ENCODE data around the gene C11orf68.

C11orf68 gene

GRCh38 chr11:65967329-65967934 is 48.6 kb upstream of the C11orf68 start (continued):
- TF ChIP-seq MYNN (tag by site-specific recombination; IDR thresholded peaks at IDR 0.05; ENCODE audit: borderline replicate concordance), result no peak

- Histone ChIP-seq H3K27ac (ENCODE audit: extremely low read depth, low read depth, low read length) (no peak overlapping the region), H3K9me3 (ENCODE audit: control insufficient read depth, insufficient read depth, low read depth, low read length) (no peaks in the 10 kb centered on the region), H3K4me1 (ENCODE audit: control insufficient read depth, insufficient read depth, low read length) (no peaks in the 10 kb centered on the region), H3K36me3 (ENCODE audit: control insufficient read depth in 2 of 2, insufficient read depth in 1 of 2, low read length in 2 of 2) (peaks cover 0 to 69% of the 10 kb centered on the region in 2 experiments; a peak in 2 of 3 replicates), H3K4me3 (ENCODE audit: low read depth, low read length) (no peak overlapping the region)
- ChIA-PET CTCF (interaction anchor here (0.6 to 1.1 kb wide), 2 partner anchors 19 to 80 kb away, joined by 3 read pairs; no protein-coding TSS in a partner anchor), POLR2A (no interaction called here)
- no peak for TF ChIP-seq SCRT1 (tag by site-specific recombination; IDR thresholded peaks at IDR 0.05; ENCODE audit: borderline replicate concordance)
- TF ChIP-seq ZNF610 (tag by site-specific recombination; IDR thresholded peaks at IDR 0.05; ENCODE audit: borderline replicate concordance), result no peak
- TF ChIP-seq KLF9 (tag by site-specific recombination; IDR thresholded peaks at IDR 0.05; ENCODE audit: low read depth), result no peak
- no peak for TF ChIP-seq ZNF571 (tag by site-specific recombination; IDR thresholded peaks at IDR 0.05)
- no peak for TF ChIP-seq ZNF529 (tag by site-specific recombination; IDR thresholded peaks at IDR 0.05; ENCODE audit: insufficient replicate concordance)
- no peak for TF ChIP-seq ZNF114 (tag by site-specific recombination; IDR thresholded peaks at IDR 0.05)
- no peak for TF ChIP-seq KLF8 (tag by site-specific recombination; IDR thresholded peaks at IDR 0.05)
- TF ChIP-seq ZNF280D (tag by site-specific recombination; IDR thresholded peaks at IDR 0.05), result no peak
- no peak for TF ChIP-seq ZNF404 (tag by site-specific recombination; IDR thresholded peaks at IDR 0.05)
- no peak for TF ChIP-seq ZNF335 (tag by site-specific recombination; conservative IDR thresholded peaks at IDR 0.05)
- no peak for TF ChIP-seq KLF16 (tag by site-specific recombination; IDR thresholded peaks at IDR 0.05)
- no peak for TF ChIP-seq MYNN (tag by site-specific recombination; IDR thresholded peaks at IDR 0.05; ENCODE audit: borderline replicate concordance)
- no peak for TF ChIP-seq ZNF274 (IDR thresholded peaks at IDR 0.05; ENCODE audit: low read length)
- TF ChIP-seq ZNF274 (tag by site-specific recombination; IDR thresholded peaks at IDR 0.05; ENCODE audit: borderline replicate concordance), result no peak
- TF ChIP-seq ZNF514 (tag by site-specific recombination; IDR thresholded peaks at IDR 0.05), result no peak
- no peak for TF ChIP-seq ZNF311 (tag by site-specific recombination; IDR thresholded peaks at IDR 0.05; ENCODE audit: borderline replicate concordance)
- no peak for TF ChIP-seq ZNF112 (tag by site-specific recombination; IDR thresholded peaks at IDR 0.05)
Observed at GRCh38 chr11:65965986-65966762, 47.3 kb upstream of the C11orf68 start.

- Histone ChIP-seq H3K4me3 (ENCODE audit: low read depth, low read length) (no peak overlapping the region), H3K9me3 (ENCODE audit: control insufficient read depth, insufficient read depth, low read depth, low read length) (no peaks in the 10 kb centered on the region), H3K36me3 (ENCODE audit: control insufficient read depth in 2 of 2, insufficient read depth in 1 of 2, low read length in 2 of 2) (peaks cover 0 to 63% of the 10 kb centered on the region in 2 experiments; a peak in 2 of 3 replicates), H3K4me1 (ENCODE audit: control insufficient read depth, insufficient read depth, low read length) (no peaks in the 10 kb centered on the region), H3K27ac (ENCODE audit: extremely low read depth, low read depth, low read length) (no peak overlapping the region)
- no peak for TF ChIP-seq ZNF610 (tag by site-specific recombination; IDR thresholded peaks at IDR 0.05; ENCODE audit: borderline replicate concordance)
- no peak for TF ChIP-seq RBAK (tag by site-specific recombination; IDR thresholded peaks at IDR 0.05)
- TF ChIP-seq ZBTB21 (tag by site-specific recombination; IDR thresholded peaks at IDR 0.05), result no peak
- POLR2A ChIA-PET, result no interaction called here
- CTCF ChIA-PET, result no interaction called here
Observed at GRCh38 chr11:65964906-65965305, 46.0 kb upstream of the C11orf68 start.

All from HEK293 (cell line).